Smooth muscle cell (in vitro differentiated cells): ENCODE measurements around the gene PLP2. TPM values are rescaled to one million over a fixed set of nuclear protein-coding genes. Genes with fewer than 3 reads are reported as not detected.

Source experiments
- DNase-seq: peaks from one replicate; lab custom pipeline; 2025; ENCODE audit not compliant: unreplicated experiment; lab: John Stamatoyannopoulos, UW
- H2AFZ ChIP-seq: fragments of 200-600 bp; sonication (generic); 2 replicates; pipeline ENCODE4 v1.6.0; 2016; ENCODE audit warnings: antibody characterized with exemption, low read depth, mild to moderate bottlenecking
- H3F3A ChIP-seq: fragments of 200-600 bp; sonication (generic); 2 replicates; pipeline ENCODE4 v1.6.0; 2017; ENCODE audit warnings: antibody characterized with exemption, low read depth
- H3K27ac ChIP-seq: fragments of 200-600 bp; sonication (generic); 2 replicates; pipeline ENCODE4 v1.5.1; 2016; ENCODE audit warnings: low read depth, mild to moderate bottlenecking
- H3K27me3 ChIP-seq: fragments of 200-600 bp; sonication (generic); 2 replicates; pipeline ENCODE4 v1.6.1; 2016; ENCODE audit warnings: low read depth, mild to moderate bottlenecking
- H3K36me3 ChIP-seq: fragments of 200-600 bp; sonication (generic); 2 replicates; pipeline ENCODE4 v1.5.1; 2016; ENCODE audit warnings: low read depth
- H3K4me1 ChIP-seq: fragments of 200-600 bp; sonication (generic); 2 replicates; pipeline ENCODE4 v1.5.1; 2016; ENCODE audit warnings: low read depth
- H3K4me2 ChIP-seq: fragments of 200-600 bp; sonication (generic); 2 replicates; pipeline ENCODE4 v1.6.0; 2016; ENCODE audit warnings: mild to moderate bottlenecking
- H3K4me3 ChIP-seq: fragments of 200-600 bp; sonication (generic); 2 replicates; pipeline ENCODE4 v1.5.1; 2016; ENCODE audit warnings: mild to moderate bottlenecking
- H3K79me2 ChIP-seq: fragments of 200-600 bp; sonication (generic); 2 replicates; pipeline ENCODE4 v1.6.0; 2016; ENCODE audit warnings: low read depth, mild to moderate bottlenecking
- H3K9ac ChIP-seq: fragments of 200-600 bp; sonication (generic); 2 replicates; pipeline ENCODE4 v1.6.0; 2016; ENCODE audit warnings: low read depth
- H3K9me3 ChIP-seq: fragments of 200-600 bp; sonication (generic); replicated peaks from 2 replicates; pipeline ENCODE4 v1.5.1; 2016; ENCODE audit warnings: low read depth
- H4K20me1 ChIP-seq: fragments of 200-600 bp; sonication (generic); 2 replicates; pipeline ENCODE4 v1.6.0; 2016; ENCODE audit warnings: low read depth
- CTCF ChIP-seq: fragments of 200-600 bp; sonication (generic); IDR thresholded peaks from 2 replicates; pipeline ENCODE4 v1.5.1; 2017; ENCODE audit warnings: borderline replicate concordance, mild to moderate bottlenecking, antibody characterized with exemption; ENCODE audit not compliant: insufficient read depth, poor library complexity, severe bottlenecking
- WGBS: methylation state at CpG from one replicate; pipeline ENCODE4 v1.1.7; 2016; ENCODE audit warnings: low lambda C conversion rate; 5-methylcytosine and 5-hydroxymethylcytosine counted together
- polyA plus RNA-seq: library from polyadenylated mRNA; unstranded; fragments of >200 nt; fragmentation: Nextera tagmentation; extraction: Ambion mirVana; gene quantifications from 2 replicates; pipeline ENCODE4 v1.2.1, GENCODE V29; 2016
- total RNA-seq: library from RNA; depleted of rRNA; stranded (reverse); fragments of >200 nt; gene quantifications from 2 replicates; pipeline ENCODE4 v1.2.3, GENCODE V29; 2014

The PLP2 gene
- total and polyA plus RNA-seq, 2 experiments from 2014 or later: 190 to 237 TPM

DNA sequence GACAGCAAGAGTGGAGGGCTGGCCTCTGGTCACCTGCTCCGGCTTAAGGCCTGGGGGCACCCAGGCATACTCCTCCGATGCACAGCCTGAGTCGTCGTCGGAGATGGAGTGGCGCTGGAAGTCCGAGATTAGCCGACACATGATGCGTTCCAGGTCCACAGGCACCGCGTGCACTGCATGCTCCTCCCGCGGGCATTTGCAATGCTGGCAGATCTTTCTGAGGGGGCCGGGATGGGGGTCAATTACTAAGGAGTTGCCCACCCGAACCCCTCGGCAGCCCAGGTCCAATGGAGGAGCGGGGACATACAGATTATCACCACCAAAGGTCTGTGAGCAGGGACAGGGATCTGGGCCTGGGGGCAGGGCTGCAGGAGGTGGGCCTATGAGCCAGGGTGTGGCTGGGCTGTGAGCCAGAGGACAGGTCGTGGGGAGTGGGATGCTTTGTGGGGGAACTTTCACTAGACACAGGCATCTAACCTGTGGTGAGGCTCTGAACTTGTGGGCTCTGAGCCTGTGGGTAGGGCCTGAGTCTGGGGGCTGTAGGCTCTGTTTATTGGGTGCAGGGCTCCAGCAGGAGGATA lies 12.1 kb downstream of the PLP2 start:
- peak overlapping the region; percentile 31 for H3K4me2 ChIP-seq
- WGBS: 85% methylated on average over 15 of the region's 18 CpGs

GRCh38 chrX:49184294-49185281 lies 12.9 kb downstream of the PLP2 start:
- Histone ChIP-seq H3K9me3 (no peaks in the 10 kb centered on the region), H3K27ac (peak overlapping the region; percentile 57), H3F3A (no peaks in the 10 kb centered on the region), H2AFZ (no peak overlapping the region), H3K27me3 (no peaks in the 10 kb centered on the region), H4K20me1 (peaks cover 7% of the 10 kb centered on the region), H3K79me2 (no peaks in the 10 kb centered on the region), H3K36me3 (no peaks in the 10 kb centered on the region), H3K4me1 (no peaks in the 10 kb centered on the region), H3K4me2 (peak overlapping the region; percentile 87), H3K9ac (peak overlapping the region; percentile 51), H3K4me3 (peak overlapping the region; percentile 50)
- WGBS: 34% methylated on average over 26 of the region's 46 CpGs
- DNase-seq: peak; percentile 53
- no peak for TF ChIP-seq CTCF

More for the DNA sequence above, 12.1 kb downstream of the PLP2 start:
- H3K4me3 ChIP-seq: no peak overlapping the region
- DNase-seq: no peak
- no peaks in the 10 kb centered on the region for H3K9me3 ChIP-seq
- H3K9ac ChIP-seq: no peak overlapping the region
- H3K27me3 ChIP-seq: no peaks in the 10 kb centered on the region
- H3K27ac ChIP-seq: no peak overlapping the region
- TF ChIP-seq CTCF: no peak
- H2AFZ ChIP-seq: no peak overlapping the region
- H3K36me3 ChIP-seq: no peaks in the 10 kb centered on the region
- H4K20me1 ChIP-seq: peaks cover 7% of the 10 kb centered on the region
- H3K79me2 ChIP-seq: no peaks in the 10 kb centered on the region
- H3F3A ChIP-seq: no peaks in the 10 kb centered on the region
- H3K4me1 ChIP-seq: no peaks in the 10 kb centered on the region

DNA sequence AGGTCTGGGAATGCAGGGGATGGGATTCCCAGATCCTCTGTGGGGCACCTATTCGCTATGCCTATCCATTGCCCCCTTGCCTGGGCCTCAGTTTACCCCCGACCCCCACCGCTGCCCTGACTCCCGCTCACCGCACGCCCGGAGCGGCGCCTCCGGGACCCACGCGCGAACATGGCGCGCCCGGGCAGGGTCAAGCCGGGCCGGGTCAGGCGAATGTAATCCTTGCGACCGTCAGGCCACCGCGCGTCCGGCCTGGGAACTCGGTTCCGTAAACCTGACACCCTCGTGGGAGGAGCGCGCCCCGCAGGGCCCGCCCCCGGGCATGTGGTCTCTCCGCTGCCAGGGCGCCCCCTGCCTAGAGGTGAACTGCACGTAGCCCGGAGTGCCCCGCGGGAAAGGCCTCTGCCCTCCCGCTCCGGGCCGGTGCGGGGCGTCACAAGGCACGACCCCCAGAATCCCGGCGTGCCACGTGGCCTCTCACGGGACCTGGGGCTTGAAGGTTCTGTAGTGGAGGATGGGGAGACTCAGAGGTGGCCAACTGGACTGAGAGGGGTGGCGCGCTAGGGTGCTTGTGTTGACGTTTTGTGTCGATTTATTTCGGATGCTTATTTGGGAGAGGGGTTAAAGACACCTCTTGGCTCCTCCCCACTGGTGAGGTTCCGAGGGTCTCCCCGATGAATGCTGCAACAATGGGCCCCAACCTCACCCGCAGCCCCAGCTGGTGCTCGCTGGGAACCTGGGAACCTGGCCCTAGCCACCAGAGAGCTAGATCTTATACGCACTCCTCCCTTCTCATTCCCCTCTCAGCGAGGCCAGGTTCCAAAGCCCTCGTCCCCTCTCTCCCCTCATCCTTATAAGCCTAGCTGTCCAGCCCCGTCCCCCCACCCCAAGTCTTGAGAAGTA lies 14.7 kb downstream of the PLP2 start, which contains the start of gene PRICKLE3:
Gene PRICKLE3 (minus strand): TSS at position 249 of the 903 bp plus-strand sequence. CDS start 76 bp downstream, at position 173.
- Histone ChIP-seq H3K36me3 (no peaks in the 10 kb centered on the region), H3K79me2 (no peaks in the 10 kb centered on the region), H3K9me3 (no peaks in the 10 kb centered on the region), H3K4me1 (no peaks in the 10 kb centered on the region), H3F3A (no peaks in the 10 kb centered on the region), H3K9ac (no peak within 1 kb of the TSS), H4K20me1 (peaks cover 7% of the 10 kb centered on the region), H3K27ac (peak within 1 kb of the TSS; percentile 57), H3K4me2 (peak within 1 kb of the TSS; percentile 87), H2AFZ (no peak within 1 kb of the TSS), H3K4me3 (peak within 1 kb of the TSS; percentile 50), H3K27me3 (no peaks in the 10 kb centered on the region)
- 53% methylated on average over 58 of the region's 62 CpGs for WGBS
- DNase-seq: peak; percentile 32
- TF ChIP-seq CTCF: no peak
